B cell (primary cell): ENCODE measurements around the gene EIF4G2. TPM values are rescaled to one million over a fixed set of nuclear protein-coding genes. Genes with fewer than 3 reads are reported as not detected.
A peak's percentile ranks its signal among the peaks of the same experiment; 100 is the strongest.

ENCODE experiments used
- ATAC-seq: fragments of 200-7000 bp; cut with Tn5 transposase; one replicate; pipeline ENCODE4 v1.10.0; 2021; ENCODE audit warnings: low read depth, mild to moderate bottlenecking, moderate number of reproducible peaks, moderate library complexity
- CTCF ChIA-PET: fragments of 350-600 bp; sonication (Branson Sonifier 250); formaldehyde crosslinking; loops from one replicate; lab custom pipeline; 2021; ENCODE audit warnings: antibody characterized with exemption, inconsistent platforms; lab: Charles Lee
- POLR2A ChIA-PET: fragments of 350-600 bp; sonication (Branson Sonifier 250); formaldehyde crosslinking; loops from one replicate; lab custom pipeline; 2021; ENCODE audit warnings: antibody characterized with exemption; lab: Charles Lee
- DNase-seq: peaks from one replicate; pipeline ENCODE4 v3.0.0; 2013
- H2AFZ ChIP-seq: 2 replicates; pipeline ENCODE4 v1.6.1; 2012; ENCODE audit warnings: mild to moderate bottlenecking, low read depth, low read length; ENCODE audit not compliant: insufficient read depth, poor library complexity, severe bottlenecking
- H3K27ac ChIP-seq, 2 donors: 1 replicate in 1 of 2; 2 replicates in 1 of 2; pipeline ENCODE4 v1.5.1; 2012 to 2013; ENCODE audit warnings: low read length in 2 of 2, mild to moderate bottlenecking in 2 of 2, moderate library complexity in 1 of 2
- H3K27me3 ChIP-seq, 4 experiments: fragments of 200-600 bp in 1 of 4; sonication (generic) in 1 of 4; replicated peaks in 1 of 4; 1 replicate in 2 of 4; 2 replicates in 2 of 4; pipeline versions ENCODE4 v1.6.1 to v1.7.0; 2013 to 2016; ENCODE audit warnings: low read length in 3 of 4, mild to moderate bottlenecking in 2 of 4, mixed read lengths in 1 of 4, moderate library complexity in 1 of 4; ENCODE audit not compliant: insufficient read depth in 4 of 4, control insufficient read depth in 3 of 4; ENCODE audit errors: control extremely low read depth in 1 of 4
- H3K36me3 ChIP-seq, 2 experiments: replicated peaks in 1 of 2; 1 replicate in 1 of 2; 2 replicates in 1 of 2; pipeline versions ENCODE4 v1.6.1 to v1.7.1; 2013; ENCODE audit warnings: low read length in 1 of 2; ENCODE audit not compliant: insufficient read depth in 2 of 2, control insufficient read depth in 1 of 2; ENCODE audit errors: control extremely low read depth in 1 of 2, extremely low read depth in 1 of 2
- H3K4me1 ChIP-seq, 2 donors: fragments of 200-600 bp in 1 of 2; sonication (generic) in 1 of 2; 1 replicate in 1 of 2; 2 replicates in 1 of 2; pipeline versions ENCODE4 v1.5.1 to v1.6.1; 2013 to 2017; ENCODE audit warnings: low read length in 2 of 2; ENCODE audit not compliant: control insufficient read depth in 2 of 2, insufficient read depth in 2 of 2
- H3K4me2 ChIP-seq: replicated peaks from 2 replicates; pipeline ENCODE3; 2012; ENCODE audit warnings: mild to moderate bottlenecking, low read depth, low read length; ENCODE audit not compliant: poor library complexity, severe bottlenecking
- H3K4me3 ChIP-seq, 5 experiments: fragments of 200-600 bp in 1 of 5; sonication (generic) in 1 of 5; 1 replicate in 3 of 5; 2 replicates in 2 of 5; pipeline versions ENCODE4 v1.5.1 to v1.7.0; 2011 to 2016; ENCODE audit warnings: low read length in 4 of 5, mild to moderate bottlenecking in 4 of 5, low read depth in 2 of 5, control low read depth in 1 of 5, moderate library complexity in 1 of 5; ENCODE audit not compliant: insufficient read depth in 1 of 5; ENCODE audit errors: control extremely low read depth in 1 of 5, extremely low read depth in 1 of 5
- H3K79me2 ChIP-seq: fragments of 200-600 bp; sonication (generic); one replicate; pipeline ENCODE4 v1.6.0; 2016; ENCODE audit warnings: low read length; ENCODE audit not compliant: control insufficient read depth, insufficient read depth
- H3K9ac ChIP-seq: fragments of 200-600 bp; sonication (generic); 2 replicates; pipeline ENCODE4 v1.6.1; 2017; ENCODE audit warnings: mild to moderate bottlenecking, low read length, moderate library complexity
- H3K9me3 ChIP-seq, 3 donors: one replicate each; pipeline versions ENCODE4 v1.6.1 to v1.7.1; 2013; ENCODE audit warnings: low read length in 2 of 3; ENCODE audit not compliant: control insufficient read depth in 2 of 3, insufficient read depth in 1 of 3; ENCODE audit errors: control extremely low read depth in 1 of 3
- H4K20me1 ChIP-seq: 2 replicates; pipeline ENCODE4 v1.6.0; 2012; ENCODE audit warnings: mild to moderate bottlenecking, low read length; ENCODE audit not compliant: insufficient read depth, control insufficient read depth, poor library complexity, severe bottlenecking
- H3K27ac Mint-ChIP-seq: one replicate; pipeline ENCODE4 v1.8.0; 2021; ENCODE audit warnings: mixed read lengths
- H3K27me3 Mint-ChIP-seq: one replicate; pipeline ENCODE4 v1.8.0; 2021; ENCODE audit warnings: mixed read lengths
- H3K4me1 Mint-ChIP-seq: one replicate; pipeline ENCODE4 v1.8.0; 2021; ENCODE audit warnings: mixed read lengths
- H3K4me3 Mint-ChIP-seq: one replicate; pipeline ENCODE4 v1.8.0; 2021; ENCODE audit warnings: mixed read lengths
- H3K9me3 Mint-ChIP-seq: one replicate; pipeline ENCODE4 v1.8.0; 2022; ENCODE audit warnings: mixed read lengths; ENCODE audit not compliant: insufficient read depth
- CTCF ChIP-seq: fragments of 200-600 bp; IDR thresholded peaks from one replicate; pipeline ENCODE4 v1.8.0; 2022; ENCODE audit warnings: antibody characterized with exemption, mild to moderate bottlenecking
- EZH2 ChIP-seq: IDR thresholded peaks from 2 replicates; pipeline ENCODE4 v1.6.1; 2012; ENCODE audit warnings: borderline replicate concordance, low read depth, mild to moderate bottlenecking, moderate library complexity, low read length; ENCODE audit not compliant: insufficient read depth, poor library complexity, severe bottlenecking
- WGBS: methylation state at CpG from one replicate; pipeline ENCODE4 v1.1.5; 2013; ENCODE audit warnings: missing lambda C conversion rate; ENCODE audit not compliant: insufficient coverage; 5-methylcytosine and 5-hydroxymethylcytosine counted together
- intact Hi-C: fragments of 100-400 bp; cut with micrococcal nuclease; formaldehyde crosslinking; loops from one replicate; pipeline ENCODE4 v1.10.0; 2022
- polyA plus RNA-seq: library from polyadenylated mRNA; depleted of rRNA; stranded (reverse); fragments of >200 nt; gene quantifications from 2 replicates; pipeline ENCODE4 v1.2.3, GENCODE V29; 2012
- total RNA-seq, 2 donors: library from RNA; stranded (reverse); fragments of 120-200 nt in 1 of 2; gene quantifications; 1 replicate in 1 of 2; 2 replicates in 1 of 2; pipeline versions ENCODE4 v1.2.3 to v1.2.4, GENCODE V29; 2013 to 2022

EIF4G2 gene
- total and polyA plus RNA-seq, 2 donors (not counting 1 experiment from before 2014, with no cell fraction given): 275 to 592 TPM

- no peak overlapping the region for H2AFZ ChIP-seq
- Mint-ChIP-seq H3K4me1 (peaks cover 45% of the 10 kb centered on the region), H3K27me3 (no peaks in the 10 kb centered on the region), H3K9me3 (no peaks in the 10 kb centered on the region), H3K4me3 (peak overlapping the region; percentile 45), H3K27ac (peak overlapping the region; percentile 82)
- H3K9me3 ChIP-seq: no peaks in the 10 kb centered on the region
- peaks cover 55% of the 10 kb centered on the region for H3K79me2 ChIP-seq
- peak overlapping the region; percentile 2 for H3K9ac ChIP-seq
- H3K27ac ChIP-seq: no peak overlapping the region
- peak overlapping the region; percentile 94 for H3K4me2 ChIP-seq
- H3K4me3 ChIP-seq: no peak overlapping the region
- H4K20me1 ChIP-seq: peaks cover 33% of the 10 kb centered on the region
- peaks cover 24 to 26% of the 10 kb centered on the region in 2 donors for H3K4me1 ChIP-seq
- TF ChIP-seq CTCF: no peak
- TF ChIP-seq EZH2: no peak
- ChIA-PET CTCF (interaction anchor here (2.3 kb wide), 1 partner anchor 13 kb away, joined by 11 read pairs; no protein-coding TSS in a partner anchor), POLR2A (interaction anchor here (1.2 kb wide), 1 partner anchor 13 kb away, joined by 3 read pairs; no protein-coding TSS in a partner anchor)
- no peaks in the 10 kb centered on the region for H3K27me3 ChIP-seq
- no peak for DNase-seq
- H3K36me3 ChIP-seq: peaks cover 15 to 64% of the 10 kb centered on the region in 2 experiments
- intact Hi-C loops: loop anchor here (5.0 kb wide), 2 partner anchors 127 to 1037 kb away; partner anchors contain the start of gene USP47
- ATAC-seq: no peak
- 98% methylated on average over 8 of the region's 8 CpGs for WGBS
Observed at GRCh38 chr11:10805741-10806140, 3.0 kb downstream of the EIF4G2 start.

GRCh38 chr11:10803676-10804075 lies 5.0 kb downstream of the EIF4G2 start:
- CTCF ChIA-PET: interaction anchor here (1.1 to 5.4 kb wide), 3 partner anchors 11 to 220 kb away, joined by 3 to 39 read pairs (median 3); no protein-coding TSS in a partner anchor
- POLR2A ChIA-PET: no interaction called here
- Histone ChIP-seq H3K27me3 (no peaks in the 10 kb centered on the region), H4K20me1 (peaks cover 41% of the 10 kb centered on the region), H3K4me2 (no peak overlapping the region), H3K79me2 (peaks cover 50% of the 10 kb centered on the region), H3K36me3 (peaks cover 17 to 84% of the 10 kb centered on the region in 2 experiments), H3K9me3 (no peaks in the 10 kb centered on the region), H3K27ac (no peak overlapping the region), H3K9ac (no peak overlapping the region), H3K4me3 (no peak overlapping the region), H3K4me1 (peaks cover 19 to 21% of the 10 kb centered on the region in 2 donors), H2AFZ (no peak overlapping the region)
- H3K4me1 Mint-ChIP-seq: peaks cover 38% of the 10 kb centered on the region
- 75% methylated on average over 2 of the region's 6 CpGs for WGBS
- intact Hi-C loops: no loop called here
- no peak for ATAC-seq
- TF ChIP-seq EZH2 (no peak), CTCF (no peak)
- no peaks in the 10 kb centered on the region for H3K27me3 Mint-ChIP-seq
- no peaks in the 10 kb centered on the region for H3K9me3 Mint-ChIP-seq
- no peak overlapping the region for H3K27ac Mint-ChIP-seq
- H3K4me3 Mint-ChIP-seq: no peak overlapping the region
- no peak for DNase-seq
